ENCODE data around the gene ORAI2. TPM values are rescaled to one million over a fixed set of nuclear protein-coding genes. Genes with fewer than 3 reads are reported as not detected.
"Not testable (repeated sequence)": the region's sequence is repeated elsewhere in the genome, so short reads cannot be mapped to it uniquely, and the experiment has no call there.

The ORAI2 gene
- total and polyA plus RNA-seq, 8 donors, result 8.8 to 38.2 (median 13.2) TPM

- Histone ChIP-seq H3K27ac (no peak overlapping the region), H3K4me1 (no peaks in the 10 kb centered on the region), H3K27me3 (no peaks in the 10 kb centered on the region), H3K9me3 (no peaks in the 10 kb centered on the region), H3K4me3 (no peak overlapping the region), H3K36me3 (peaks cover 0 to 48% of the 10 kb centered on the region in 2 donors)
- intact Hi-C loops (cut with DNase I), result no loop called here
- TF ChIP-seq, protein P1, sequence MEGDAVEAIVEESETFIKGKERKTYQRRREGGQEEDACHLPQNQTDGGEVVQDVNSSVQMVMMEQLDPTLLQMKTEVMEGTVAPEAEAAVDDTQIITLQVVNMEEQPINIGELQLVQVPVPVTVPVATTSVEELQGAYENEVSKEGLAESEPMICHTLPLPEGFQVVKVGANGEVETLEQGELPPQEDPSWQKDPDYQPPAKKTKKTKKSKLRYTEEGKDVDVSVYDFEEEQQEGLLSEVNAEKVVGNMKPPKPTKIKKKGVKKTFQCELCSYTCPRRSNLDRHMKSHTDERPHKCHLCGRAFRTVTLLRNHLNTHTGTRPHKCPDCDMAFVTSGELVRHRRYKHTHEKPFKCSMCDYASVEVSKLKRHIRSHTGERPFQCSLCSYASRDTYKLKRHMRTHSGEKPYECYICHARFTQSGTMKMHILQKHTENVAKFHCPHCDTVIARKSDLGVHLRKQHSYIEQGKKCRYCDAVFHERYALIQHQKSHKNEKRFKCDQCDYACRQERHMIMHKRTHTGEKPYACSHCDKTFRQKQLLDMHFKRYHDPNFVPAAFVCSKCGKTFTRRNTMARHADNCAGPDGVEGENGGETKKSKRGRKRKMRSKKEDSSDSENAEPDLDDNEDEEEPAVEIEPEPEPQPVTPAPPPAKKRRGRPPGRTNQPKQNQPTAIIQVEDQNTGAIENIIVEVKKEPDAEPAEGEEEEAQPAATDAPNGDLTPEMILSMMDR (IDR thresholded peaks at IDR 0.05), result no peak
- DNase-seq, result no peak
- ATAC-seq, result no peak
Observed at GRCh38 chr7:102450242-102450641, 16.9 kb downstream of the ORAI2 start.

- Histone ChIP-seq H3K9me3 (no peaks in the 10 kb centered on the region), H3K27ac (no peak overlapping the region), H3K4me1 (no peaks in the 10 kb centered on the region), H3K36me3 (peaks cover 0 to 48% of the 10 kb centered on the region in 2 donors), H3K27me3 (no peaks in the 10 kb centered on the region), H3K4me3 (no peak overlapping the region)
- DNase-seq (no peak), ATAC-seq (peak; percentile 54)
- intact Hi-C loops (cut with DNase I), result no loop called here
- TF ChIP-seq, protein P1 (IDR thresholded peaks at IDR 0.05), result no peak
Observed at GRCh38 chr7:102451371-102452054, 18.1 kb downstream of the ORAI2 start.

GRCh38 chr7:102452451-102452850 is 19.1 kb downstream of the ORAI2 start:
- Histone ChIP-seq H3K27ac (no peak overlapping the region), H3K9me3 (no peaks in the 10 kb centered on the region), H3K4me3 (no peak overlapping the region), H3K4me1 (no peaks in the 10 kb centered on the region), H3K27me3 (no peaks in the 10 kb centered on the region), H3K36me3 (peaks cover 0 to 48% of the 10 kb centered on the region in 2 donors)
- TF ChIP-seq, protein P1 (IDR thresholded peaks at IDR 0.05), result no peak
- no peak for DNase-seq
- ATAC-seq, result no peak
- intact Hi-C loops (cut with DNase I), result no loop called here

GRCh38 chr7:102453319-102453718 is 19.9 kb downstream of the ORAI2 start:
- peaks cover 0 to 48% of the 10 kb centered on the region in 2 donors for H3K36me3 ChIP-seq
- no peaks in the 10 kb centered on the region for H3K9me3 ChIP-seq
- no peaks in the 10 kb centered on the region for H3K27me3 ChIP-seq
- H3K4me3 ChIP-seq, result no peak overlapping the region
- TF ChIP-seq, protein P1 (IDR thresholded peaks at IDR 0.05), result no peak
- no peak for DNase-seq
- peak; percentile 73 for ATAC-seq
- H3K27ac ChIP-seq, result no peak overlapping the region
- intact Hi-C loops (cut with DNase I), result no loop called here
- no peaks in the 10 kb centered on the region for H3K4me1 ChIP-seq

DNA sequence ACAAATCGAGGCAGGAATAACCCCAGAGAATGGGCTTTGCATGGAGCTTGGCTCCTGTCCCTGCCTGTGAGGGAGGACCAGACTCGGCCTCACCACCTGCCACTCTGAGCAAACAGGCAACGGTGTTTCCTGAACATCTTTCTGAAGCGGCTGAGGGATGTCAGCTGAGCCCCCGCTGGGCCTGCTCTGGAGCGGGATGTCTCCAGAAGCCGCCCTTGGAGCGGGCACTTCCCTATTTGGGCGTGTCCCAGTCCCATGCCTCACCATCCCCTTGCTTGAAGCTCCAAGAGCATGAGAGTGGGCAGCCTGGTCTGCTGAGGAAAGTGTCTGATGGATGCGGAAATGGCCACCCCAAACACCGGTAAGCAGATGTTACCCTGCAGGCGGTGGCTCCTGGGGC is 21.1 kb downstream of the ORAI2 start:
- Histone ChIP-seq H3K4me3 (no peak overlapping the region), H3K36me3 (peaks cover 0 to 48% of the 10 kb centered on the region in 2 donors), H3K27me3 (no peaks in the 10 kb centered on the region), H3K4me1 (no peaks in the 10 kb centered on the region), H3K9me3 (no peaks in the 10 kb centered on the region), H3K27ac (no peak overlapping the region)
- ATAC-seq (no peak), DNase-seq (no peak)
- intact Hi-C loops (cut with DNase I), result no loop called here
- TF ChIP-seq, protein P1 (IDR thresholded peaks at IDR 0.05), result no peak

- H3K9me3 ChIP-seq; ATAC-seq; DNase-seq; H3K4me3 ChIP-seq; H3K27ac ChIP-seq; H3K4me1 ChIP-seq; intact Hi-C loops (cut with DNase I); H3K27me3 ChIP-seq: not testable (repeated sequence)
- H3K36me3 ChIP-seq, result peaks cover 0 to 48% of the 10 kb centered on the region in 2 donors
Observed at GRCh38 chr7:102454932-102455331, 21.6 kb downstream of the ORAI2 start.
